Small intestine (tissue), 16 donors: Measurements from ENCODE around the gene ZNF500. TPM values are rescaled to one million over a fixed set of nuclear protein-coding genes. Genes with fewer than 3 reads are reported as not detected.

Experiments
- DNase-seq, 2 donors: peaks; one replicate each; pipeline versions ENCODE4 v3.0.0 to v3.0.0-alpha.2; 2013
- FAIRE-seq: peaks from 2 replicates; lab custom pipeline; 2012; peaks lifted over from hg19 to GRCh38; lab: Jason Lieb, UNC
- H3K27ac ChIP-seq, 3 donors: one replicate each; pipeline ENCODE4 v1.5.1; 2013; ENCODE audit warnings: low read length in 2 of 3, mild to moderate bottlenecking in 2 of 3, control low read depth in 1 of 3, inconsistent platforms in 1 of 3, low read depth in 1 of 3, moderate library complexity in 1 of 3
- H3K27me3 ChIP-seq, 3 donors: one replicate each; pipeline ENCODE4 v1.6.1; 2013; ENCODE audit warnings: low read length in 3 of 3, inconsistent platforms in 1 of 3; ENCODE audit not compliant: control insufficient read depth in 3 of 3, insufficient read depth in 3 of 3
- H3K36me3 ChIP-seq, 3 donors: one replicate each; pipeline ENCODE4 v1.6.1; 2013; ENCODE audit warnings: low read length in 3 of 3, inconsistent platforms in 1 of 3, low read depth in 1 of 3, mild to moderate bottlenecking in 1 of 3, moderate library complexity in 1 of 3; ENCODE audit not compliant: control insufficient read depth in 3 of 3, insufficient read depth in 2 of 3
- H3K4me1 ChIP-seq, 3 donors: one replicate each; pipeline ENCODE4 v1.6.1; 2013; ENCODE audit warnings: low read length in 2 of 3, inconsistent platforms in 1 of 3, low read depth in 1 of 3, mild to moderate bottlenecking in 1 of 3, moderate library complexity in 1 of 3; ENCODE audit not compliant: control insufficient read depth in 3 of 3, insufficient read depth in 2 of 3
- H3K4me3 ChIP-seq, 3 donors: one replicate each; pipeline ENCODE4 v1.5.1; 2013; ENCODE audit warnings: low read length in 3 of 3, control low read depth in 1 of 3, inconsistent platforms in 1 of 3, low read depth in 1 of 3, mild to moderate bottlenecking in 1 of 3, moderate library complexity in 1 of 3
- H3K9me3 ChIP-seq, 2 donors: one replicate each; pipeline ENCODE4 v1.6.1; 2013; ENCODE audit warnings: low read depth in 1 of 2, low read length in 1 of 2; ENCODE audit not compliant: control insufficient read depth in 2 of 2, insufficient read depth in 1 of 2
- WGBS, 3 donors: extraction: QIAGEN DNeasy Blood & Tissue Kit; methylation state at CpG; one replicate each; pipeline ENCODE4 v1.1.7; 2013; 5-methylcytosine and 5-hydroxymethylcytosine counted together
- long read RNA-seq, 10 donors: transcript quantifications; one replicate each; lab custom pipeline, GENCODE V29; 2026
- polyA plus RNA-seq, 4 donors: library from polyadenylated mRNA; stranded (reverse) in 3 of 4; unstranded in 1 of 4; fragments of 200-250 nt in 3 of 4; fragments of 120-200 nt in 1 of 4; gene quantifications; one replicate each; pipeline versions ENCODE4 v1.2.1 to v1.2.3, GENCODE V29; 2013
- donor health status: healthy with polysubstance abuse.
- donor health status: control.
- donor health status: control.
- donor health status: Bipolar disorder and iron deficiency.
- donor health status: healthy.

The ZNF500 gene
- polyA plus RNA-seq = 10 to 100 TPM in 2 of 4 donors, 1 to 10 TPM in 2; 2.0 to 11.1 (median 6.6) TPM
- long read RNA-seq, donor 1 = 0 reads
- long read RNA-seq, donor 2, partial matches to known transcripts = 0 of 1 reads
- long read RNA-seq, donor 2, other reads (novel, unspliced or antisense) = 0 of 1 reads
- long read RNA-seq, donor 3, transcript ZNF500-207 (1 exons, 2,397 nt) = major isoform, 7 of 7 reads
- long read RNA-seq, donor 3, partial matches to known transcripts = 0 of 7 reads
- long read RNA-seq, donor 3, other reads (novel, unspliced or antisense) = 0 of 7 reads
- long read RNA-seq, donor 4 = 0 reads
- long read RNA-seq, donor 5, partial matches to known transcripts = 0 of 3 reads
- long read RNA-seq, donor 5, other reads (novel, unspliced or antisense) = 0 of 3 reads
- long read RNA-seq, donor 6, full-length matches to known transcripts = 7 of 7 reads
- long read RNA-seq, donor 6, partial matches to known transcripts = 0 of 7 reads
- long read RNA-seq, donor 6, other reads (novel, unspliced or antisense) = 0 of 7 reads
- long read RNA-seq, donor 7, full-length matches to known transcripts = 3 of 3 reads
- long read RNA-seq, donor 7, partial matches to known transcripts = 0 of 3 reads
- long read RNA-seq, donor 7, other reads (novel, unspliced or antisense) = 0 of 3 reads
- long read RNA-seq, donor 8, partial matches to known transcripts = 0 of 1 reads
- long read RNA-seq, donor 8, other reads (novel, unspliced or antisense) = 0 of 1 reads
- long read RNA-seq, donor 9, partial matches to known transcripts = 0 of 1 reads
- long read RNA-seq, donor 9, other reads (novel, unspliced or antisense) = 0 of 1 reads
- long read RNA-seq, donor 10, full-length matches to known transcripts = 5 of 5 reads
- long read RNA-seq, donor 10, partial matches to known transcripts = 0 of 5 reads
- long read RNA-seq, donor 10, other reads (novel, unspliced or antisense) = 0 of 5 reads

DNA sequence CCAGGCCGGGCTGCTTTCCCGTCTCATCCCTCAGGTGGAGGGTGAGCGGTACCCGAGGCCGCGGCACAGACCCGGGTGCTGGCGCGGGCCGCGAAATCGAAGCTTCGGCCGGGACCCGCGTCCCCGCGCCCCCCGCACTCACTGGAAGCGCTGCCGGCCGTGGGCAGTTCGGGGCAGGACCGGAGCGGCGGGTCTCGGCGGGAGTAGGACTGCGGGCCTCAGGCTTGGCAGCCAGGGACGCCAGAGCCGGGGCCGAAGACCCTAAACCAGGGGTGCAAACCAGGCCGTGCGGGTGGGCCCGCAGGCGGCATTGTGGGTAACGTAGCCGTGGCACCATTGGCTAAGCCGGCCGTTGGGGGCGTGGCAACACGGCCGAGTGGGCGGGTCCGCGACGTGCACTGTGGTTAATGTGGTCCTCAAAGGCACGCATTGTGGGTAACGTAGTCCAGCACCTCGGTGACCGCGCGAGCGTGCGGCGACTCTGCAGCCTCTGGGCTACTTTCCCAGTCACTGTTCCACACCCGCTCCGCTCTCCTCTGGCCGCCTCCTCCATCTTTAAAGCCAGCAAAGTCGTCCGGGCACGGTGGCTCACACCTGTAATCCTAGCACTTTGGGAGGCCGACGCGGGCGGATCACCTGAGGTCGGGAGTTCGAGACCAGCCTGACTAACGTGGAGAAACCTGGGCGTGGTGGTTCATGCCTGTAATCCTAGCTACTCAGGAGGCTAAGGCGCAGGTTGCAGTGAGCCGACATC is at the start of gene ZNF500:
TSS of gene ZNF500 (minus strand) at position 288 of the 754 bp plus-strand sequence. CDS start 1,184 bp downstream, outside the sequence.
- FAIRE-seq (no peak), DNase-seq (peak; percentile 95 to 99)
- H3K27me3 ChIP-seq = no peaks in the 10 kb centered on the region
- WGBS, 3 donors = 1 to 2% (median 1%) methylated on average over 51 to 72 of the region's 72 CpGs
- no peaks in the 10 kb centered on the region for H3K9me3 ChIP-seq
- peaks cover 0 to 23% (median 13%) of the 10 kb centered on the region in 3 donors for H3K4me1 ChIP-seq
- peak within 1 kb of the TSS; percentile 78 to 97 (median 88) for H3K27ac ChIP-seq
- H3K4me3 ChIP-seq = peak within 1 kb of the TSS; percentile 87 to 97 (median 88)
- H3K36me3 ChIP-seq = peaks cover 3 to 36% (median 14%) of the 10 kb centered on the region in 3 donors

- FAIRE-seq (no peak), DNase-seq (no peak)
- Histone ChIP-seq H3K4me1 (no peaks in the 10 kb centered on the region), H3K4me3 (no peak overlapping the region), H3K9me3 (no peaks in the 10 kb centered on the region), H3K27ac (no peak overlapping the region), H3K36me3 (peaks cover 21 to 75% (median 23%) of the 10 kb centered on the region in 3 donors), H3K27me3 (no peaks in the 10 kb centered on the region)
- WGBS, 3 donors = 85 to 91% (median 89%) methylated on average over 16 of the region's 16 CpGs
Observed at GRCh38 chr16:4814542-4815173, 47.7 kb upstream of the ZNF500 start.

GRCh38 chr16:4814046-4814445 is 47.1 kb upstream of the ZNF500 start:
- no peaks in the 10 kb centered on the region for H3K9me3 ChIP-seq
- no peaks in the 10 kb centered on the region for H3K4me1 ChIP-seq
- H3K36me3 ChIP-seq = peaks cover 17 to 76% (median 23%) of the 10 kb centered on the region in 3 donors
- DNase-seq (no peak), FAIRE-seq (no peak)
- H3K27me3 ChIP-seq = no peaks in the 10 kb centered on the region
- H3K27ac ChIP-seq = no peak overlapping the region
- no peak overlapping the region for H3K4me3 ChIP-seq

DNA sequence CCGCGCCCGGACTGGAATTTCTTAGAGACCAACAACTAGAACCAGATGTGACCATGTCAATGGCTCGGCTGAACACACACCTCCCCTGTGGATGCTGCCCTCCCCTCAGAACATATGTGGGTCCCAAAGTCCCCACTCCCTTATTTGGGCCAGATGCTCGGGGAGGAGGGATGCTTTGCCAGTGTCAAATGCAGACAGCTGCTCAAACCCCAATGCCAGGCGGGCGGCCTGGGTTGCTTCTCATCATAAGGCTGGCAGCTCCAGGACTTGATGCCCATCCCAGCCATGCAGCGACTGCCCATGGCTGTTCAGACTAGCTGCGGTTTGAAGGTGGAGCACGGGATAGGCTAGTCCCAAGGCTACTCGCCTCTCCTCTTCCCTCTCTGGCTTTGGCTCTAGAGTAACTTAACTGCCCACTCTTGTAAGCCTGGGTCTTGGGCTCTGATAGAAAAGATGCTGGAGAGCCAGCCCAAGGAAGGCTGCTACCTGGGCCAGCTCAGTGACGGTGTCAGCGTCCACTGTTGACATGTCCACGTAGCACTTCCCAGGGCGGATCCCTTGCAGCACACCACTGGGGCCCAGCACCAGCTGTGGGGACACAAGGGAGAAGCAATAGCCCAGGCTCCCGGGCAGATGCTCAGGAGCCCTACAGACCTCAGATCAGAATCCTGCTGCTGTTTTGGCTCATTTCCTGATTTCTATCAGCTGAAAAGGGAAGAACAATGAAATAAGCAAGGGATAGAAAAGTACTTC is 46.5 kb upstream of the ZNF500 start:
- H3K4me3 ChIP-seq = no peak overlapping the region
- H3K4me1 ChIP-seq = no peaks in the 10 kb centered on the region
- no peaks in the 10 kb centered on the region for H3K9me3 ChIP-seq
- no peaks in the 10 kb centered on the region for H3K27me3 ChIP-seq
- no peak for DNase-seq
- 94 to 98% (median 95%) methylated on average over 16 of the region's 16 CpGs for WGBS, 3 donors
- H3K36me3 ChIP-seq = peaks cover 13 to 74% (median 25%) of the 10 kb centered on the region in 3 donors
- H3K27ac ChIP-seq = no peak overlapping the region
- FAIRE-seq = no peak

DNA sequence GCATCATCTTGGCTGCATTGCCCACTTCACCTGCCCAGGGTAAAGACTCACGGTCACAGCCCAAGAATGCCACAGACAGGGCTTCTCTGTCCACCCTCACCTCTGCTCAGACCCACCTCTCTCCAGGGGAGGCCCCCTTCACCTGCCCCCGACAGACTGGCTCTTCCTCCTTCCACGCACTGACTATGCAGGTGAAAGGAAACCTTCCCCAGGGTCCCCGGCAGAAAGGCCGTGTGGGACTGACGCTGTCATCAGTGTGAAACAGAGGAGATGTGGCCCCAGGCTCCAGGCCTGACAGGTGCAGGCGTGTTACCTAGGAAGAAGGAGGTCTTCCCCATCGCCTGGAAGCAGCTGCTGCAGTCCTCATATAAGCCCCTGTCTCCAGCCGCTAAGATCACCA is 44.8 kb upstream of the ZNF500 start:
- Histone ChIP-seq H3K27me3 (no peaks in the 10 kb centered on the region), H3K4me3 (no peak overlapping the region), H3K27ac (no peak overlapping the region), H3K36me3 (peaks cover 13 to 71% (median 33%) of the 10 kb centered on the region in 3 donors), H3K4me1 (no peaks in the 10 kb centered on the region), H3K9me3 (no peaks in the 10 kb centered on the region)
- no peak for DNase-seq
- 90 to 94% (median 91%) methylated on average over 8 to 9 of the region's 9 CpGs for WGBS, 3 donors
- FAIRE-seq = no peak

DNA sequence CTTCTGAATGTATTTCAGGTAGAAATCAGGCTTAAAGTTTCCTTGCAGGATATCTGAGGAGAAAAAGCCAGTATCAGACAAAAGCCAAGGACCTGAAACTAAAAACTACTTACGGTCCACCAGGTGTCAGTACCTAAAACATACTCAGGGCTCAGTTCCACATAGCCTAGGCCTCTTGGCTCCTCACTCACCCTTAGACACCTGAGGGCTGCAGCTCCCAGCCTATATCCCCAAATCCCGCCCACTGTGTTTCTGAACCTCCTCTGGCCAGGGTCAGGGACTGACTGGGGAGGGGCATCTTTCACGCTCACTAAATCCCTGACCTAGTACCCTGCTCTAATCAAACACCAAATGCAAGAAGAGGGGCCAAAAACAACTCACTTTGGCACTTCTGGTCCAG is 44.3 kb upstream of the ZNF500 start:
- no peaks in the 10 kb centered on the region for H3K4me1 ChIP-seq
- H3K4me3 ChIP-seq = no peak overlapping the region
- no peak for FAIRE-seq
- H3K27ac ChIP-seq = no peak overlapping the region
- DNase-seq = no peak
- no peaks in the 10 kb centered on the region for H3K27me3 ChIP-seq
- no peaks in the 10 kb centered on the region for H3K9me3 ChIP-seq
- 95 to 98% (median 96%) methylated on average over 3 of the region's 3 CpGs for WGBS, 3 donors
- peaks cover 13 to 71% (median 33%) of the 10 kb centered on the region in 3 donors for H3K36me3 ChIP-seq

DNA sequence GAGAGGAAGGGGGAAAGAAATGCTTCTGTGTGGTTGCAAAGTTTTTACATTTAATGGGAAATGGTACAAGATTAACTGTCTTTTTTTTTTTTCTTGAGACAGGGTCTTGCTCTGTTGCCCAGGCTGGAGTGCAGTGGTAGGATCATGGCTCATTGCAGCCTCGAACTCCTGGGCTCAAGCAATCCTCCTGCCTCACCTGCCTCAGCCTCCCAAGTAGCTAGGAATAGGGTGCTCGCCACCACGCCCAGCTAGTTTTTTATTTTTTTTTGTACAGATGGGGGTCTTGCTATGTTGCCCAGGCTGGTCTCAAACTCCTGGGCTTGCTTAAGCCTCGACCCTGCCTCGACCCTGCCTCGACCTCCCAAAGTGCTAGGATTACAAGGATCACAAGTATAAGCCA is 39.3 kb upstream of the ZNF500 start:
- Histone ChIP-seq H3K27ac (no peak overlapping the region), H3K4me1 (peaks cover 0 to 5% (median 0%) of the 10 kb centered on the region in 3 donors), H3K9me3 (no peaks in the 10 kb centered on the region), H3K27me3 (no peaks in the 10 kb centered on the region), H3K36me3 (peaks cover 17 to 64% (median 18%) of the 10 kb centered on the region in 3 donors), H3K4me3 (no peak overlapping the region)
- no peak for DNase-seq
- 94 to 96% (median 96%) methylated on average over 6 of the region's 6 CpGs for WGBS, 3 donors
- no peak for FAIRE-seq
